GM23338 (cell line): Measurements from ENCODE around the gene ZNF546. TPM values are rescaled to one million over a fixed set of nuclear protein-coding genes. Genes with fewer than 3 reads are reported as not detected.

Experiments used
- ATAC-seq: fragments of 200-7000 bp; cut with Tn5 transposase; 3 replicates; pipeline ENCODE4 v1.9.1; 2020
- DNase-seq: peaks from one replicate; pipeline ENCODE4 v3.0.0-alpha.2; 2015; ENCODE audit warnings: low spot score
- H2AFZ ChIP-seq: fragments of 200-600 bp; sonication (generic); 2 replicates; pipeline ENCODE4 v1.8.0; 2016; ENCODE audit warnings: antibody characterized with exemption, mild to moderate bottlenecking, moderate library complexity
- H3F3A ChIP-seq: fragments of 200-600 bp; sonication (generic); replicated peaks from 2 replicates; pipeline ENCODE4 v1.8.0; 2017; ENCODE audit warnings: antibody characterized with exemption, mixed run types, low read depth
- H3K27ac ChIP-seq: fragments of 200-600 bp; sonication (generic); 2 replicates; pipeline ENCODE4 v1.6.1; 2016; ENCODE audit warnings: low read depth
- H3K27me3 ChIP-seq: fragments of 200-600 bp; sonication (generic); 2 replicates; pipeline ENCODE4 v1.8.0; 2016; ENCODE audit warnings: mild to moderate bottlenecking, mixed run types, moderate library complexity; ENCODE audit not compliant: insufficient read depth
- H3K36me3 ChIP-seq: fragments of 200-600 bp; sonication (generic); 2 replicates; pipeline ENCODE4 v1.8.0; 2016; ENCODE audit warnings: mild to moderate bottlenecking; ENCODE audit not compliant: insufficient read depth
- H3K4me1 ChIP-seq: fragments of 200-600 bp; sonication (generic); 2 replicates; pipeline ENCODE4 v1.8.0; 2016; ENCODE audit warnings: mild to moderate bottlenecking, moderate library complexity; ENCODE audit not compliant: insufficient read depth
- H3K4me2 ChIP-seq: fragments of 200-600 bp; sonication (generic); 2 replicates; pipeline ENCODE4 v1.7.1; 2017; ENCODE audit warnings: mixed run types
- H3K4me3 ChIP-seq: fragments of 200-600 bp; sonication (generic); 2 replicates; pipeline ENCODE4 v1.6.1; 2016; ENCODE audit warnings: mixed run types
- H3K79me2 ChIP-seq: fragments of 200-600 bp; sonication (generic); replicated peaks from 2 replicates; pipeline ENCODE4 v1.8.0; 2017; ENCODE audit warnings: mild to moderate bottlenecking; ENCODE audit not compliant: insufficient read depth
- H3K9me2 ChIP-seq: fragments of 200-600 bp; sonication (generic); 2 replicates; pipeline ENCODE4 v1.8.0; 2017; ENCODE audit not compliant: insufficient read depth
- H4K20me1 ChIP-seq: fragments of 200-600 bp; sonication (generic); replicated peaks from 2 replicates; pipeline ENCODE4 v1.8.0; 2017; ENCODE audit warnings: mild to moderate bottlenecking; ENCODE audit not compliant: insufficient read depth
- H3K27ac Mint-ChIP-seq: 2 replicates; pipeline ENCODE4 v1.8.0; 2020; ENCODE audit warnings: inconsistent platforms, mild to moderate bottlenecking, moderate library complexity, mixed read lengths
- H3K27me3 Mint-ChIP-seq: 3 replicates; pipeline ENCODE4 v1.8.0; 2022; ENCODE audit warnings: low read depth, mild to moderate bottlenecking, moderate library complexity, mixed read lengths, inconsistent platforms; ENCODE audit not compliant: insufficient read depth, poor library complexity
- H3K36me3 Mint-ChIP-seq: 3 replicates; pipeline ENCODE4 v1.8.0; 2021; ENCODE audit warnings: low read depth, mild to moderate bottlenecking, inconsistent platforms, moderate library complexity, mixed read lengths
- H3K4me1 Mint-ChIP-seq: 3 replicates; pipeline ENCODE4 v1.8.0; 2020; ENCODE audit warnings: mild to moderate bottlenecking, inconsistent platforms, mixed read lengths
- H3K4me3 Mint-ChIP-seq: 3 replicates; pipeline ENCODE4 v1.8.0; 2021; ENCODE audit warnings: moderate library complexity, mild to moderate bottlenecking, inconsistent platforms, mixed read lengths
- H3K9me3 Mint-ChIP-seq: 3 replicates; pipeline ENCODE4 v1.8.0; 2020; ENCODE audit warnings: moderate library complexity, mild to moderate bottlenecking, inconsistent platforms, mixed read lengths
- CREB1 ChIP-seq: fragments of 250-450 bp; sonication (Bioruptor Pico); IDR thresholded peaks from 2 replicates; pipeline ENCODE4 v1.5.0; 2020; ENCODE audit warnings: low read depth, mild to moderate bottlenecking, moderate library complexity
- EZH2 ChIP-seq: fragments of 200-600 bp; sonication (generic); IDR thresholded peaks from one replicate; pipeline ENCODE4 v1.8.0; 2017; ENCODE audit warnings: antibody characterized with exemption, mild to moderate bottlenecking, low read depth; ENCODE audit not compliant: unreplicated experiment
- EZH2phosphoT487 ChIP-seq: fragments of 200-600 bp; sonication (generic); IDR thresholded peaks from one replicate; pipeline ENCODE4 v1.8.1; 2018; ENCODE audit warnings: antibody characterized with exemption; ENCODE audit not compliant: unreplicated experiment
- JUNB ChIP-seq: IDR thresholded peaks from one replicate; pipeline ENCODE4 v1.6.1; 2016; ENCODE audit warnings: antibody characterized with exemption; ENCODE audit not compliant: unreplicated experiment
- NANOG ChIP-seq: IDR thresholded peaks from 2 replicates; pipeline ENCODE4 v1.6.1; 2016; ENCODE audit warnings: antibody characterized with exemption, borderline replicate concordance
- POLR2AphosphoS5 ChIP-seq: IDR thresholded peaks from 2 replicates; pipeline ENCODE4 v1.6.1; 2016; ENCODE audit warnings: antibody characterized with exemption, low read depth
- STAT1 ChIP-seq: IDR thresholded peaks from one replicate; pipeline ENCODE4 v1.6.1; 2016; ENCODE audit warnings: antibody characterized with exemption; ENCODE audit not compliant: unreplicated experiment
- ZNF114 ChIP-seq: fragments of 250-450 bp; sonication (Bioruptor Pico); IDR thresholded peaks from 2 replicates; pipeline ENCODE4 v1.5.0; 2020; ENCODE audit warnings: mild to moderate bottlenecking, moderate library complexity
- polyA plus RNA-seq: library from polyadenylated mRNA; unstranded; fragments of >200 nt; fragmentation: Nextera tagmentation; extraction: Ambion mirVana; gene quantifications from 2 replicates; pipeline ENCODE4 v1.2.1, GENCODE V29; 2016
- total RNA-seq: library from RNA; depleted of rRNA; stranded (reverse); fragments of >200 nt; shearing (Covaris generic); gene quantifications from 2 replicates; pipeline ENCODE4 v1.2.3, GENCODE V29; 2014
- TF ChIP-seq, protein P1 (sequence below): IDR thresholded peaks from one replicate; pipeline ENCODE4 v1.6.1; 2018; ENCODE audit warnings: antibody characterized with exemption; ENCODE audit not compliant: unreplicated experiment
- TF ChIP-seq, protein P2 (sequence below): IDR thresholded peaks from 2 replicates; pipeline ENCODE4 v1.6.1; 2016; ENCODE audit warnings: antibody characterized with exemption
- TF ChIP-seq, protein P3 (sequence below): fragments of 250-450 bp; sonication (Bioruptor Pico); IDR thresholded peaks from 2 replicates; pipeline ENCODE4 v1.5.0; 2020; ENCODE audit warnings: mild to moderate bottlenecking, moderate library complexity
- TF ChIP-seq, protein P4 (sequence below), 2 experiments: fragments of 200-600 bp in 1 of 2; sonication (generic) in 1 of 2; conservative IDR thresholded peaks; 2 replicates each; pipeline versions ENCODE4 v1.5.1 to v1.6.1; 2016 to 2017; ENCODE audit warnings: antibody characterized with exemption in 2 of 2, low read depth in 2 of 2, mild to moderate bottlenecking in 2 of 2, moderate library complexity in 1 of 2

Gene ZNF546
- total and polyA plus RNA-seq, 2 experiments from 2014 or later, result 0.38 to 0.95 TPM

DNA sequence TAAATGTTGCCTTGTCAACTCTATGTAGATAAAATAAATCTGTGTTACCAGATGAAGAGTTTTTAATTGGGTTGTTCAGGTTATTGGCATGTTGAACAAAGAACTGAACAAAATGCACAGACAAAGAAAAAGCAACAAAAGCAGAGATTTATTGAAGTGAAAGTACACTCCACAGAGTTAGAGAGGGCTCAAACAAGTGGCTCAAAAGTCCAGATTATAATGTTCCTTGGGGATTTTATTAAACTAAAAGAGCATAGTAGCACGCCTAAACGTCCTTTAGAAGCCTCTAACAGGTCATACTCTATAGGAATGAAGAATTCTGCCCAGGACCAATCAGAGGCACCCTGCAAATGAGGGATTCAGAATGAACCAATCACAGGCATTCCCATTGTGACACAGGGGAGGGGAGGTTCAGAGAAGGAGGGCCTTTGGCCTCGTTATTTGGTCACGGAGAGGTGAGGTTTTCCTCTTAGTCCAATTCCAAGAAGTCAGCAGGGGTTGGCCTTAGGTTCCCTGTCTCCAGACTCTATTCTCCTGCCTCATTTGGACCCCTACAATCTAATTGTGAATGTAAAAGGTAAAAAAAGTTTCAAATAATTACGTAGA is 13.1 kb upstream of the ZNF546 start (continued):
- TF ChIP-seq, protein P1, sequence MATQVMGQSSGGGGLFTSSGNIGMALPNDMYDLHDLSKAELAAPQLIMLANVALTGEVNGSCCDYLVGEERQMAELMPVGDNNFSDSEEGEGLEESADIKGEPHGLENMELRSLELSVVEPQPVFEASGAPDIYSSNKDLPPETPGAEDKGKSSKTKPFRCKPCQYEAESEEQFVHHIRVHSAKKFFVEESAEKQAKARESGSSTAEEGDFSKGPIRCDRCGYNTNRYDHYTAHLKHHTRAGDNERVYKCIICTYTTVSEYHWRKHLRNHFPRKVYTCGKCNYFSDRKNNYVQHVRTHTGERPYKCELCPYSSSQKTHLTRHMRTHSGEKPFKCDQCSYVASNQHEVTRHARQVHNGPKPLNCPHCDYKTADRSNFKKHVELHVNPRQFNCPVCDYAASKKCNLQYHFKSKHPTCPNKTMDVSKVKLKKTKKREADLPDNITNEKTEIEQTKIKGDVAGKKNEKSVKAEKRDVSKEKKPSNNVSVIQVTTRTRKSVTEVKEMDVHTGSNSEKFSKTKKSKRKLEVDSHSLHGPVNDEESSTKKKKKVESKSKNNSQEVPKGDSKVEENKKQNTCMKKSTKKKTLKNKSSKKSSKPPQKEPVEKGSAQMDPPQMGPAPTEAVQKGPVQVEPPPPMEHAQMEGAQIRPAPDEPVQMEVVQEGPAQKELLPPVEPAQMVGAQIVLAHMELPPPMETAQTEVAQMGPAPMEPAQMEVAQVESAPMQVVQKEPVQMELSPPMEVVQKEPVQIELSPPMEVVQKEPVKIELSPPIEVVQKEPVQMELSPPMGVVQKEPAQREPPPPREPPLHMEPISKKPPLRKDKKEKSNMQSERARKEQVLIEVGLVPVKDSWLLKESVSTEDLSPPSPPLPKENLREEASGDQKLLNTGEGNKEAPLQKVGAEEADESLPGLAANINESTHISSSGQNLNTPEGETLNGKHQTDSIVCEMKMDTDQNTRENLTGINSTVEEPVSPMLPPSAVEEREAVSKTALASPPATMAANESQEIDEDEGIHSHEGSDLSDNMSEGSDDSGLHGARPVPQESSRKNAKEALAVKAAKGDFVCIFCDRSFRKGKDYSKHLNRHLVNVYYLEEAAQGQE, result no peak
- TF ChIP-seq, protein P2, sequence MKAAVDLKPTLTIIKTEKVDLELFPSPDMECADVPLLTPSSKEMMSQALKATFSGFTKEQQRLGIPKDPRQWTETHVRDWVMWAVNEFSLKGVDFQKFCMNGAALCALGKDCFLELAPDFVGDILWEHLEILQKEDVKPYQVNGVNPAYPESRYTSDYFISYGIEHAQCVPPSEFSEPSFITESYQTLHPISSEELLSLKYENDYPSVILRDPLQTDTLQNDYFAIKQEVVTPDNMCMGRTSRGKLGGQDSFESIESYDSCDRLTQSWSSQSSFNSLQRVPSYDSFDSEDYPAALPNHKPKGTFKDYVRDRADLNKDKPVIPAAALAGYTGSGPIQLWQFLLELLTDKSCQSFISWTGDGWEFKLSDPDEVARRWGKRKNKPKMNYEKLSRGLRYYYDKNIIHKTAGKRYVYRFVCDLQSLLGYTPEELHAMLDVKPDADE, result no peak
- TF ChIP-seq EZH2 (no peak), POLR2AphosphoS5 (no peak), STAT1 (no peak), NANOG (no peak), JUNB (no peak)

DNA sequence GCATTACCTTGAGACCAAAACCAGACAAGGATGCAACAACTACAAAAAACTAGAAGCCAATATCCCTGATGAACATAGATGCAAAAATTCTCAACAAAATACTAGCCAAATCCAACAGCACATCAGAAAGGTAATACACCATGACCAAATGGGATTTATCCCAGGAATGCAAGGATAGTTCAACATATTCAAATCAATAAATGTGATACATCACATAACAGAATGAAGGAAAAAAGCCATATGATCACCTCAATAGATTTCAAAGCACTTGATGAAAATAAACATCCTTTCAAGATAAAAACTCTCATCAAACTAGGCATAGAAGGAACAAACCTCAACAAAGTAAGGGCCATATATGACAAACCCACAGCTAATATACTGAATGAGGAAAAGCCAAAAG is 10.2 kb upstream of the ZNF546 start:
- Mint-ChIP-seq H3K36me3 (peaks cover 56% of the 10 kb centered on the region), H3K27me3 (no peaks in the 10 kb centered on the region)
- no peak for ATAC-seq
- TF ChIP-seq ZNF114 (no peak), CREB1 (CRISPR knock-in tag) (no peak), JUNB (no peak), EZH2phosphoT487 (no peak), EZH2 (no peak)
- TF ChIP-seq, protein P3, sequence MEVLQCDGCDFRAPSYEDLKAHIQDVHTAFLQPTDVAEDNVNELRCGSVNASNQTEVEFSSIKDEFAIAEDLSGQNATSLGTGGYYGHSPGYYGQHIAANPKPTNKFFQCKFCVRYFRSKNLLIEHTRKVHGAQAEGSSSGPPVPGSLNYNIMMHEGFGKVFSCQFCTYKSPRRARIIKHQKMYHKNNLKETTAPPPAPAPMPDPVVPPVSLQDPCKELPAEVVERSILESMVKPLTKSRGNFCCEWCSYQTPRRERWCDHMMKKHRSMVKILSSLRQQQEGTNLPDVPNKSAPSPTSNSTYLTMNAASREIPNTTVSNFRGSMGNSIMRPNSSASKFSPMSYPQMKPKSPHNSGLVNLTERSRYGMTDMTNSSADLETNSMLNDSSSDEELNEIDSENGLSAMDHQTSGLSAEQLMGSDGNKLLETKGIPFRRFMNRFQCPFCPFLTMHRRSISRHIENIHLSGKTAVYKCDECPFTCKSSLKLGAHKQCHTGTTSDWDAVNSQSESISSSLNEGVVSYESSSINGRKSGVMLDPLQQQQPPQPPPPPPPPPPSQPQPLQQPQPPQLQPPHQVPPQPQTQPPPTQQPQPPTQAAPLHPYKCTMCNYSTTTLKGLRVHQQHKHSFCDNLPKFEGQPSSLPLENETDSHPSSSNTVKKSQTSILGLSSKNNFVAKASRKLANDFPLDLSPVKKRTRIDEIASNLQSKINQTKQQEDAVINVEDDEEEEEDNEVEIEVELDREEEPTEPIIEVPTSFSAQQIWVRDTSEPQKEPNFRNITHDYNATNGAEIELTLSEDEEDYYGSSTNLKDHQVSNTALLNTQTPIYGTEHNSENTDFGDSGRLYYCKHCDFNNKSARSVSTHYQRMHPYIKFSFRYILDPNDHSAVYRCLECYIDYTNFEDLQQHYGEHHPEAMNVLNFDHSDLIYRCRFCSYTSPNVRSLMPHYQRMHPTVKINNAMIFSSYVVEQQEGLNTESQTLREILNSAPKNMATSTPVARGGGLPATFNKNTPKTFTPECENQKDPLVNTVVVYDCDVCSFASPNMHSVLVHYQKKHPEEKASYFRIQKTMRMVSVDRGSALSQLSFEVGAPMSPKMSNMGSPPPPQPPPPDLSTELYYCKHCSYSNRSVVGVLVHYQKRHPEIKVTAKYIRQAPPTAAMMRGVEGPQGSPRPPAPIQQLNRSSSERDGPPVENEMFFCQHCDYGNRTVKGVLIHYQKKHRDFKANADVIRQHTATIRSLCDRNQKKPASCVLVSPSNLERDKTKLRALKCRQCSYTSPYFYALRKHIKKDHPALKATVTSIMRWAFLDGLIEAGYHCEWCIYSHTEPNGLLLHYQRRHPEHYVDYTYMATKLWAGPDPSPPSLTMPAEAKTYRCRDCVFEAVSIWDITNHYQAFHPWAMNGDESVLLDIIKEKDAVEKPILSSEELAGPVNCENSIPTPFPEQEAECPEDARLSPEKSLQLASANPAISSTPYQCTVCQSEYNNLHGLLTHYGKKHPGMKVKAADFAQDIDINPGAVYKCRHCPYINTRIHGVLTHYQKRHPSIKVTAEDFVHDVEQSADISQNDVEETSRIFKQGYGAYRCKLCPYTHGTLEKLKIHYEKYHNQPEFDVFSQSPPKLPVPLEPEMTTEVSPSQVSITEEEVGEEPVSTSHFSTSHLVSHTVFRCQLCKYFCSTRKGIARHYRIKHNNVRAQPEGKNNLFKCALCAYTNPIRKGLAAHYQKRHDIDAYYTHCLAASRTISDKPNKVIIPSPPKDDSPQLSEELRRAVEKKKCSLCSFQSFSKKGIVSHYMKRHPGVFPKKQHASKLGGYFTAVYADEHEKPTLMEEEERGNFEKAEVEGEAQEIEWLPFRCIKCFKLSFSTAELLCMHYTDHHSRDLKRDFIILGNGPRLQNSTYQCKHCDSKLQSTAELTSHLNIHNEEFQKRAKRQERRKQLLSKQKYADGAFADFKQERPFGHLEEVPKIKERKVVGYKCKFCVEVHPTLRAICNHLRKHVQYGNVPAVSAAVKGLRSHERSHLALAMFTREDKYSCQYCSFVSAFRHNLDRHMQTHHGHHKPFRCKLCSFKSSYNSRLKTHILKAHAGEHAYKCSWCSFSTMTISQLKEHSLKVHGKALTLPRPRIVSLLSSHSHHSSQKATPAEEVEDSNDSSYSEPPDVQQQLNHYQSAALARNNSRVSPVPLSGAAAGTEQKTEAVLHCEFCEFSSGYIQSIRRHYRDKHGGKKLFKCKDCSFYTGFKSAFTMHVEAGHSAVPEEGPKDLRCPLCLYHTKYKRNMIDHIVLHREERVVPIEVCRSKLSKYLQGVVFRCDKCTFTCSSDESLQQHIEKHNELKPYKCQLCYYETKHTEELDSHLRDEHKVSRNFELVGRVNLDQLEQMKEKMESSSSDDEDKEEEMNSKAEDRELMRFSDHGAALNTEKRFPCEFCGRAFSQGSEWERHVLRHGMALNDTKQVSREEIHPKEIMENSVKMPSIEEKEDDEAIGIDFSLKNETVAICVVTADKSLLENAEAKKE (CRISPR knock-in tag), result no peak
- TF ChIP-seq, protein P4, sequence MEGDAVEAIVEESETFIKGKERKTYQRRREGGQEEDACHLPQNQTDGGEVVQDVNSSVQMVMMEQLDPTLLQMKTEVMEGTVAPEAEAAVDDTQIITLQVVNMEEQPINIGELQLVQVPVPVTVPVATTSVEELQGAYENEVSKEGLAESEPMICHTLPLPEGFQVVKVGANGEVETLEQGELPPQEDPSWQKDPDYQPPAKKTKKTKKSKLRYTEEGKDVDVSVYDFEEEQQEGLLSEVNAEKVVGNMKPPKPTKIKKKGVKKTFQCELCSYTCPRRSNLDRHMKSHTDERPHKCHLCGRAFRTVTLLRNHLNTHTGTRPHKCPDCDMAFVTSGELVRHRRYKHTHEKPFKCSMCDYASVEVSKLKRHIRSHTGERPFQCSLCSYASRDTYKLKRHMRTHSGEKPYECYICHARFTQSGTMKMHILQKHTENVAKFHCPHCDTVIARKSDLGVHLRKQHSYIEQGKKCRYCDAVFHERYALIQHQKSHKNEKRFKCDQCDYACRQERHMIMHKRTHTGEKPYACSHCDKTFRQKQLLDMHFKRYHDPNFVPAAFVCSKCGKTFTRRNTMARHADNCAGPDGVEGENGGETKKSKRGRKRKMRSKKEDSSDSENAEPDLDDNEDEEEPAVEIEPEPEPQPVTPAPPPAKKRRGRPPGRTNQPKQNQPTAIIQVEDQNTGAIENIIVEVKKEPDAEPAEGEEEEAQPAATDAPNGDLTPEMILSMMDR (conservative IDR thresholded peaks at IDR 0.05; ENCODE audit: low read depth in 2 of 2), result no peak

More for the DNA sequence above, 10.2 kb upstream of the ZNF546 start:
- Histone ChIP-seq H3K4me1 (no peaks in the 10 kb centered on the region), H4K20me1 (peaks cover 5% of the 10 kb centered on the region; the same call in 1 of the 2 replicates), H3K9me2 (no peaks in the 10 kb centered on the region), H3K27ac (no peak overlapping the region), H3K4me3 (no peak overlapping the region), H3K27me3 (no peaks in the 10 kb centered on the region), H3F3A (no peaks in the 10 kb centered on the region), H3K36me3 (peaks cover 6% of the 10 kb centered on the region), H3K4me2 (no peak overlapping the region), H3K79me2 (peaks cover 77% of the 10 kb centered on the region), H2AFZ (no peak overlapping the region)
- Mint-ChIP-seq H3K27ac (no peak overlapping the region), H3K9me3 (peaks cover 44% of the 10 kb centered on the region), H3K4me1 (no peaks in the 10 kb centered on the region), H3K4me3 (no peak overlapping the region)
- no peak for DNase-seq
